ENCODE data around the gene CTBP2.

GRCh38 chr10:125158601-125159485, 1.5 kb downstream of the CTBP2 start:
- TF ChIP-seq, protein P1, sequence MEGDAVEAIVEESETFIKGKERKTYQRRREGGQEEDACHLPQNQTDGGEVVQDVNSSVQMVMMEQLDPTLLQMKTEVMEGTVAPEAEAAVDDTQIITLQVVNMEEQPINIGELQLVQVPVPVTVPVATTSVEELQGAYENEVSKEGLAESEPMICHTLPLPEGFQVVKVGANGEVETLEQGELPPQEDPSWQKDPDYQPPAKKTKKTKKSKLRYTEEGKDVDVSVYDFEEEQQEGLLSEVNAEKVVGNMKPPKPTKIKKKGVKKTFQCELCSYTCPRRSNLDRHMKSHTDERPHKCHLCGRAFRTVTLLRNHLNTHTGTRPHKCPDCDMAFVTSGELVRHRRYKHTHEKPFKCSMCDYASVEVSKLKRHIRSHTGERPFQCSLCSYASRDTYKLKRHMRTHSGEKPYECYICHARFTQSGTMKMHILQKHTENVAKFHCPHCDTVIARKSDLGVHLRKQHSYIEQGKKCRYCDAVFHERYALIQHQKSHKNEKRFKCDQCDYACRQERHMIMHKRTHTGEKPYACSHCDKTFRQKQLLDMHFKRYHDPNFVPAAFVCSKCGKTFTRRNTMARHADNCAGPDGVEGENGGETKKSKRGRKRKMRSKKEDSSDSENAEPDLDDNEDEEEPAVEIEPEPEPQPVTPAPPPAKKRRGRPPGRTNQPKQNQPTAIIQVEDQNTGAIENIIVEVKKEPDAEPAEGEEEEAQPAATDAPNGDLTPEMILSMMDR (IDR thresholded peaks at IDR 0.05): no peak
- peak; percentile 45 to 71 for TF ChIP-seq POLR2A (IDR thresholded peaks at IDR 0.05)

Measured in thyroid gland (tissue), 4 donors.